ENCODE data around the gene JUNB. TPM values are rescaled to one million over a fixed set of nuclear protein-coding genes. Genes with fewer than 3 reads are reported as not detected.

JUNB gene
- total and polyA plus RNA-seq, 2 of the 13 experiments (the other 11 are each of a cell fraction or from before 2014, with no cell fraction given): 7.7 to 8.2 TPM

DNA sequence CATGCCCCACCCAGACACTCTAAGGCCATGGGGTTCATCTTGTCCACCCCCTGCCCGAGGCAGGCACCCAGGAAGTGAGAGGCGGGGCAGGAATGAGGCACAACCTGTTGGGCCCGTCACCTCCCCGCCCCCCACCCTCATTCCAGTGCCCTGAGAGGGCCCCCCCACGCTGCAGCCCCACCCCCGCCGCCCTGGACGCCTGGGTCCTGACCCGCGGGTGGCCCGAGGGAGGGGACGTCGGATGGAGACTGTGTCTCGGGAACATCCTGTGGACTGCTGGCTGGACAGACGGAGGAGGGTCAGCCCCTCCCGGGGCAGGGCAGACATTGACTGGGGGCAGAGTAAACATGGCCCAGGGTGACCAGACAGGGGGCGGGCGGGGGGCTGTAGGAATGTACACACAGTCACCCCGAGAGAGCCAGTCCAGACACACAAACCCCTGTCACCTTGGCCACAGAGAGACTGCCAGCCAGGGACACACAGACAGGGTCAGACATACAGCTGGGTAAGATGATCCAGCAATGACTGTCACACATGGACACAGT lies 7.4 kb upstream of the JUNB start (continued):
- no peak for TF ChIP-seq HNF1B (CRISPR knock-in tag; IDR thresholded peaks at IDR 0.05)
- peak; percentile 46; the same call in 1 of the 2 replicates for TF ChIP-seq TBX2 (CRISPR knock-in tag; IDR thresholded peaks at IDR 0.05; ENCODE audit: borderline replicate concordance)
- no peak for TF ChIP-seq ZNF580 (CRISPR knock-in tag; IDR thresholded peaks at IDR 0.05; ENCODE audit: borderline replicate concordance, low read depth)
- TF ChIP-seq ZNF280B (CRISPR knock-in tag; IDR thresholded peaks at IDR 0.05; ENCODE audit: borderline replicate concordance): peak; percentile 51; the same call in 1 of the 2 replicates
- no peak for TF ChIP-seq HHEX (CRISPR knock-in tag; IDR thresholded peaks at IDR 0.05)
- TF ChIP-seq ATF2 (CRISPR knock-in tag; IDR thresholded peaks at IDR 0.05): no peak
- TF ChIP-seq ZNF282 (IDR thresholded peaks at IDR 0.05; ENCODE audit: partially characterized antibody): no peak
- TF ChIP-seq JUNB (CRISPR knock-in tag; IDR thresholded peaks at IDR 0.05; ENCODE audit: borderline replicate concordance): no peak
- TF ChIP-seq ATAD3A (CRISPR knock-in tag; IDR thresholded peaks at IDR 0.05): no peak
- peak; percentile 47; the same call in 1 of the 2 replicates for TF ChIP-seq MYPOP (CRISPR knock-in tag; IDR thresholded peaks at IDR 0.05)
- TF ChIP-seq ZIK1 (CRISPR knock-in tag; IDR thresholded peaks at IDR 0.05; ENCODE audit: borderline replicate concordance, low read depth): no peak
- no peak for TF ChIP-seq ZBTB44 (CRISPR knock-in tag; IDR thresholded peaks at IDR 0.05)
- TF ChIP-seq ZNF335 (CRISPR knock-in tag; IDR thresholded peaks at IDR 0.05): no peak
- no peak for TF ChIP-seq PHF8 (CRISPR knock-in tag; IDR thresholded peaks at IDR 0.05)
- no peak for TF ChIP-seq ZMYM3 (CRISPR knock-in tag; IDR thresholded peaks at IDR 0.05)
- peak; percentile 74; the same call in 1 of the 2 replicates for TF ChIP-seq ETV5 (CRISPR knock-in tag; IDR thresholded peaks at IDR 0.05; ENCODE audit: borderline replicate concordance)
- no peak for TF ChIP-seq TSC22D2 (CRISPR knock-in tag; IDR thresholded peaks at IDR 0.05; ENCODE audit: borderline replicate concordance)
- TF ChIP-seq BRD4 (CRISPR knock-in tag; IDR thresholded peaks at IDR 0.05): no peak
- TF ChIP-seq ZNF512 (CRISPR knock-in tag; IDR thresholded peaks at IDR 0.05): no peak
- TF ChIP-seq FOXA3 (CRISPR knock-in tag; IDR thresholded peaks at IDR 0.05): peak; percentile 79
- TF ChIP-seq IKZF1 (IDR thresholded peaks at IDR 0.05): no peak
- no peak for TF ChIP-seq ETV6 (CRISPR knock-in tag; conservative IDR thresholded peaks at IDR 0.05)

Measured in HepG2 (cell line).